Anterior cingulate cortex (tissue), 58 donors: ENCODE results near the gene RING1.

Experiments used
- DNase-seq, 58 donors: peaks; one replicate each; lab custom pipeline; 2025; lab: John Stamatoyannopoulos, UW

RING1 gene

GRCh38 chr6:33236328-33236727 lies 28.0 kb downstream of the RING1 start:
- DNase-seq, result no peak

- DNase-seq, result no peak
Observed at GRCh38 chr6:33236852-33237251, 28.6 kb downstream of the RING1 start.

- DNase-seq, result no peak
Observed at GRCh38 chr6:33237741-33238140, 29.4 kb downstream of the RING1 start.

- no peak for DNase-seq
Observed at GRCh38 chr6:33241968-33242367, 33.7 kb downstream of the RING1 start.

GRCh38 chr6:33243476-33243875 lies 35.2 kb downstream of the RING1 start:
- no peak for DNase-seq

GRCh38 chr6:33247977-33248642 lies 39.8 kb downstream of the RING1 start:
- DNase-seq, result peak in 57 of 58 donors; percentile 50 to 92 (median 76)

GRCh38 chr6:33248643-33248931 lies 40.3 kb downstream of the RING1 start:
- DNase-seq, result peak in 13 of 58 donors; percentile 46 to 80 (median 69)

DNA sequence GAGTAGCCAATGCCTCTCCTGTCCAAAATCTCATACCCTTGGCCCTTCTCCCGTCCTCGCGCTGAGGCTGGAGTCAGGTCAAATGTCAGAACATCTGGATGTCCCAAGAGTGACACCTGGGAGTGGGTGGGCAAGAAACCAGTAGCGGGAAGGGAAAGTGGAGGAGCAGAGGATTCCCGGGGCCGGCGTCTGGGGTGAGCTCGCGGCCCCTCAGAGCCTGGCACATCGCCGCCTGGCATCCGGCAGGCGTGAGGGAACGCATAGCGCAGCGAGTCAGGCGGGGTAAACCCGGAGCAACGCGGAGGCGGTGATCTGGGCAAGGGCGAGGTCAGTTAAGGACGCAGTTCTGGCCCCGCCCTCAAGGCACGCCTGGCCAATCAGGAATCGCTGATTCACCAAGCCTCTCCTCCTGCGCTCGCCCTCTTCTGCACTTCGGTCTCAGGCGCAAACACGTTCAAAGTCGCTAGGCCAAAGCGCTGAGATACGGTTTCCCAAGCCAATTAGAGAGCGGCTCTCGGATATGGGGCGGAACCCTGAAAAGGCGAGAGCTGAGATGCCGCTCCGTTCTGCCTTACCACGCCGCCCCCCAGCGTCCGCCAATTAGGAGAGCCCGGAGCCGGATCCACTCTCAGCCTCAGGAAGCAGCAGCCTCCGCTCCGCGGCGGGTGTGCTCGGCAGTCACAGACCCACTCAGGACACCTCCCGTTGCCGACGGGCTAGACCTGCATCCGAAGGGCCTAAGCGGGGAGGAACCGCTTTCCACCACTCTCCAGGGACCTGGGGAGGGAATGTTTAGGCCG lies 40.8 kb downstream of the RING1 start:
- DNase-seq, result peak; percentile 60 to 99 (median 96)

- peak in 3 of 58 donors; percentile 12 to 36 (median 21) for DNase-seq
Observed at GRCh38 chr6:33249732-33250630, 41.7 kb downstream of the RING1 start.

DNA sequence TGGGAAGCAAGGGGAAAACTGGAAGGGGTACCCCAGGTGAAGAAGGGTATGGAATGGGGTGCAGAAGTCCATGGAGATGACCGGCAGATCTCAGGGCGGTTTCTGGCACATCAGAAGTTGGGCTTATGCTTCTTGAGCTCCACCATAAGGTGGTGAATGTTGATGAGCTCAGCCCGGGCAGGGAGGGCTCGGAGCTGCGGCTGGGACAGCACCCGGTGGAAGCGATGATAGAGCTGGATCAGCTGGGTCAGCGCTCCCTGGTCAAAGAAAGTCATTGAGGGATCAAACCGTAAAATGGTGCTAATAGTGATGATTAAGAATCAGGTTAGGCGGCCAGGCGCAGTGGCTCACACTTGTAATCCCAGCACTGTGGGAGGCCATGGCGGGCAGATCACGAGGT lies 42.4 kb downstream of the RING1 start:
- DNase-seq, result no peak

DNA sequence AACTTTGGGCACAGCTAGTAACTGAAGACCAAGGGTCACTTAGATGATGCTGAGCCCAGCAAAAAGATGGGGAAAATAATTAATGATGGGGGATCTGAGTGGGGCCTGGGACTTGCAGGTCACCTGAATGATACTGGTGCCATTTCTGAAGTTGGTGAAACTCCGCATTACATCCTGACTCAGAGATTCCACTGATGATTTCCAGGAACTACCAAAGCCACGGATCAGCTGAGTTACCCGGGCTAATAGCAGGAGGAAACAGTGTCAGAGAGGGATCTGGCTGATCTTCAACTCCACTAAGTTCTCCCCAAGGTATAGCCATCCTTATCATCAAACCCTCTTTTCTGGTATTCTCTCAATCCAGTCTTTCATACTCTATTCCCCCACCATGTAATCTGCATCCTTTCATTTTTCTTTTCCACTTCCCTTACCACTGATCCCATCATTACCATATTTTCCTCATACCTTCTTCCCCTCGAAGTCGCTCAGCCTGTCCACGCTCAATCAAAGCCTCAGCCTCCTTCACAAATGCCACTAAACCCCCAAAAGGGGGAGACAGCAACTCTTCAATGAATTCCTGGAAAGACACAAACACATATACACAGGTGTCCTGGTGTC lies 43.2 kb downstream of the RING1 start:
- no peak for DNase-seq

- DNase-seq, result no peak
Observed at GRCh38 chr6:33252759-33253158, 44.5 kb downstream of the RING1 start.

GRCh38 chr6:33254591-33254990 lies 46.3 kb downstream of the RING1 start:
- no peak for DNase-seq

- DNase-seq, result no peak
Observed at GRCh38 chr6:33259032-33259431, 50.7 kb downstream of the RING1 start.
